NB4 (cell line): ENCODE measurements around the gene GLCE.

ENCODE experiments used
- DNase-seq: peaks from one replicate; pipeline ENCODE4 v3.0.0; 2010; ENCODE audit warnings: low read depth
- H3K4me3 ChIP-seq: one replicate; pipeline ENCODE4 v1.5.1; 2011; ENCODE audit warnings: mild to moderate bottlenecking, low read depth, low read length, moderate library complexity
- CTCF ChIP-seq: IDR thresholded peaks from one replicate; pipeline ENCODE4 v1.5.1; 2012; ENCODE audit warnings: low read depth, low read length
- MAX ChIP-seq: IDR thresholded peaks from 2 replicates; pipeline ENCODE4 v1.6.1; 2011; ENCODE audit warnings: low read depth, low read length
- MYC ChIP-seq: IDR thresholded peaks from 2 replicates; pipeline ENCODE4 v1.6.1; 2011; ENCODE audit warnings: low read depth, low read length
- POLR2A ChIP-seq: IDR thresholded peaks from 2 replicates; pipeline ENCODE4 v1.6.1; 2011; ENCODE audit warnings: mild to moderate bottlenecking; ENCODE audit not compliant: insufficient read length; ENCODE audit errors: extremely low read depth

Gene GLCE

GRCh38 chr15:69160141-69160993 is at the start of gene GLCE:
Gene GLCE (plus strand): TSS chr15:69160635. CDS start chr15:69255807, 95,172 bp downstream.
- peak; percentile 95 for DNase-seq
- peak within 1 kb of the TSS; percentile 76 for H3K4me3 ChIP-seq
- TF ChIP-seq POLR2A (peak; percentile 86), MYC (no peak; the same call in 1 of the 2 replicates), CTCF (no peak), MAX (no peak)

- no peak for TF ChIP-seq MAX
- TF ChIP-seq MYC: no peak
- no peak for TF ChIP-seq POLR2A
- TF ChIP-seq CTCF: no peak
- H3K4me3 ChIP-seq: no peak overlapping the region
- no peak for DNase-seq
Observed at GRCh38 chr15:69114331-69114928, 46.0 kb upstream of the GLCE start.

GRCh38 chr15:69115031-69115430 is 45.4 kb upstream of the GLCE start:
- H3K4me3 ChIP-seq: no peak overlapping the region
- TF ChIP-seq CTCF: no peak
- TF ChIP-seq MAX: no peak
- TF ChIP-seq POLR2A: no peak
- no peak for TF ChIP-seq MYC
- no peak for DNase-seq

- no peak for TF ChIP-seq POLR2A
- TF ChIP-seq MYC: no peak
- TF ChIP-seq MAX: no peak
- TF ChIP-seq CTCF: no peak
- DNase-seq: no peak
- H3K4me3 ChIP-seq: no peak overlapping the region
Observed at GRCh38 chr15:69116391-69116790, 44.0 kb upstream of the GLCE start.

GRCh38 chr15:69117431-69117871 is 43.0 kb upstream of the GLCE start:
- DNase-seq: no peak
- H3K4me3 ChIP-seq: no peak overlapping the region
- TF ChIP-seq POLR2A: no peak
- TF ChIP-seq CTCF: no peak
- no peak for TF ChIP-seq MYC
- TF ChIP-seq MAX: no peak
